Sigmoid colon (tissue), 7 donors: ENCODE measurements around the gene RAB20. TPM values are rescaled to one million over a fixed set of nuclear protein-coding genes. Genes with fewer than 3 reads are reported as not detected.

Experiments
- DNase-seq: peaks from one replicate; pipeline ENCODE4 v3.0.0-alpha.2; 2019
- H3K27ac ChIP-seq, 4 donors: fragments of 200-600 bp; sonication (generic); one replicate each; pipeline ENCODE4 v1.5.1; 2016 to 2019; ENCODE audit warnings: mild to moderate bottlenecking in 1 of 4
- H3K27me3 ChIP-seq, 3 donors: fragments of 200-600 bp; sonication (generic); one replicate each; pipeline ENCODE4 v1.5.1; 2019; ENCODE audit warnings: mild to moderate bottlenecking in 1 of 3
- H3K36me3 ChIP-seq, 4 donors: fragments of 200-600 bp; sonication (generic); one replicate each; pipeline ENCODE4 v1.5.1; 2016 to 2019
- H3K4me1 ChIP-seq, 4 donors: fragments of 200-600 bp; sonication (generic); one replicate each; pipeline ENCODE4 v1.5.1; 2017 to 2019
- H3K4me3 ChIP-seq, 4 donors: fragments of 200-600 bp; sonication (generic); one replicate each; pipeline ENCODE4 v1.5.1; 2017 to 2019; ENCODE audit warnings: mild to moderate bottlenecking in 2 of 4, moderate library complexity in 1 of 4
- H3K9me3 ChIP-seq, 4 donors: fragments of 200-600 bp in 3 of 4; sonication (generic) in 3 of 4; one replicate each; pipeline versions ENCODE4 v1.5.1 to v1.6.1; 2013 to 2019
- EP300 ChIP-seq, 4 donors: sonication (generic); formaldehyde crosslinking; IDR thresholded peaks; one replicate each; pipeline ENCODE4 v1.6.1; 2017; ENCODE audit warnings: antibody characterized with exemption in 4 of 4
- POLR2A ChIP-seq, 2 donors: fragments of 450-650 bp; IDR thresholded peaks; one replicate each; pipeline ENCODE4 v1.6.1; 2016; ENCODE audit warnings: antibody characterized with exemption in 2 of 2, mild to moderate bottlenecking in 2 of 2, moderate library complexity in 2 of 2
- POLR2AphosphoS5 ChIP-seq, 4 donors: sonication (generic); formaldehyde crosslinking; IDR thresholded peaks; one replicate each; pipeline ENCODE4 v1.6.1; 2017; ENCODE audit warnings: antibody characterized with exemption in 4 of 4
- WGBS, 2 donors: extraction: QIAGEN DNeasy Blood & Tissue Kit; methylation state at CpG; one replicate each; pipeline ENCODE4 v1.1.7; 2013; 5-methylcytosine and 5-hydroxymethylcytosine counted together
- intact Hi-C: fragments of 100-400 bp; cut with DNase I; formaldehyde crosslinking; loops from one replicate; pipeline ENCODE4 v1.15.1; 2023
- polyA plus RNA-seq, 3 donors: library from polyadenylated mRNA; stranded (reverse); fragments of 200-250 nt; gene quantifications; one replicate each; pipeline ENCODE4 v1.2.3, GENCODE V29; 2013
- total RNA-seq, 4 donors: library from RNA; depleted of rRNA; stranded (reverse); fragments of >200 nt; gene quantifications; one replicate each; pipeline ENCODE4 v1.1.0, GENCODE V29; 2016
- TF ChIP-seq, protein P1 (sequence below), 4 experiments: fragments of 450-650 bp in 3 of 4; fragments of 200-600 bp in 1 of 4; IDR thresholded peaks; one replicate each; pipeline ENCODE4 v1.5.1; 2016 to 2019; ENCODE audit warnings: antibody characterized with exemption in 4 of 4, mild to moderate bottlenecking in 3 of 4, moderate library complexity in 2 of 4
- donor health status: healthy with polysubstance abuse.
- donor health status: Bipolar disorder and iron deficiency.
- donor health status: healthy.

RAB20 gene
- total and polyA plus RNA-seq, 7 donors: 6.9 to 61.7 (median 21.3) TPM

GRCh38 chr13:110592665-110593064, 31.1 kb upstream of the RAB20 start:
- Histone ChIP-seq H3K27ac (no peak overlapping the region), H3K4me3 (no peak overlapping the region), H3K36me3 (no peaks in the 10 kb centered on the region), H3K27me3 (no peaks in the 10 kb centered on the region), H3K4me1 (peaks cover 0 to 13% (median 0%) of the 10 kb centered on the region in 4 donors), H3K9me3 (no peaks in the 10 kb centered on the region)
- 73 to 81% methylated on average over 2 of the region's 2 CpGs for WGBS, 2 donors
- intact Hi-C loops: loop anchor here (5.0 to 10.0 kb wide), 2 partner anchors 50 to 452 kb away; no protein-coding TSS in a partner anchor
- TF ChIP-seq, protein P1, sequence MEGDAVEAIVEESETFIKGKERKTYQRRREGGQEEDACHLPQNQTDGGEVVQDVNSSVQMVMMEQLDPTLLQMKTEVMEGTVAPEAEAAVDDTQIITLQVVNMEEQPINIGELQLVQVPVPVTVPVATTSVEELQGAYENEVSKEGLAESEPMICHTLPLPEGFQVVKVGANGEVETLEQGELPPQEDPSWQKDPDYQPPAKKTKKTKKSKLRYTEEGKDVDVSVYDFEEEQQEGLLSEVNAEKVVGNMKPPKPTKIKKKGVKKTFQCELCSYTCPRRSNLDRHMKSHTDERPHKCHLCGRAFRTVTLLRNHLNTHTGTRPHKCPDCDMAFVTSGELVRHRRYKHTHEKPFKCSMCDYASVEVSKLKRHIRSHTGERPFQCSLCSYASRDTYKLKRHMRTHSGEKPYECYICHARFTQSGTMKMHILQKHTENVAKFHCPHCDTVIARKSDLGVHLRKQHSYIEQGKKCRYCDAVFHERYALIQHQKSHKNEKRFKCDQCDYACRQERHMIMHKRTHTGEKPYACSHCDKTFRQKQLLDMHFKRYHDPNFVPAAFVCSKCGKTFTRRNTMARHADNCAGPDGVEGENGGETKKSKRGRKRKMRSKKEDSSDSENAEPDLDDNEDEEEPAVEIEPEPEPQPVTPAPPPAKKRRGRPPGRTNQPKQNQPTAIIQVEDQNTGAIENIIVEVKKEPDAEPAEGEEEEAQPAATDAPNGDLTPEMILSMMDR (IDR thresholded peaks at IDR 0.05): no peak
- no peak for TF ChIP-seq POLR2AphosphoS5 (IDR thresholded peaks at IDR 0.05)
- TF ChIP-seq POLR2A (IDR thresholded peaks at IDR 0.05): no peak
- no peak for TF ChIP-seq EP300 (IDR thresholded peaks at IDR 0.05)
- DNase-seq: no peak

DNA sequence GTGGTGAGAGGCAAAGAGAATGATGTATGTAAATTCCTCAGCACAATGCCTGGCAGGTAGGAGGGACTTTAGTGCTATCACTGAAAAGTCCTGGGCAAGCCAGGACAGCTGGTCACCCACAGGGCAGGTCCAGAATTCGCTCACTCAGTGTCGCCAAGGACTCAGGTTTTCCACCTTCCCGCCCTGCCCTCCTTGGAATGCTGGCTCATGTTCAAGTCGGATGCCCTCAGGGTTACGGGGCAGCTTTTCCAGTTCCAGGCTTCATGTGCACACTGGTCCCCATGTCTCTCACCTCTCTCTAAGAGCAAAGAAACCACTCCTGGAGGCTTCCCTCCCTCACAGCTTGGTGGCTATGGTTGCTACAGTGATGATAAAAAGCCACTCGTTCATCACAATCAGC, 29.1 kb upstream of the RAB20 start:
- Histone ChIP-seq H3K27ac (no peak overlapping the region), H3K4me1 (peaks cover 0 to 13% (median 0%) of the 10 kb centered on the region in 4 donors), H3K4me3 (no peak overlapping the region), H3K36me3 (no peaks in the 10 kb centered on the region), H3K9me3 (no peaks in the 10 kb centered on the region), H3K27me3 (no peaks in the 10 kb centered on the region)
- DNase-seq: no peak
- intact Hi-C loops: loop anchor here (5.0 to 10.0 kb wide), 2 partner anchors 52 to 454 kb away; no protein-coding TSS in a partner anchor
- WGBS, 2 donors: 78 to 88% methylated on average over 6 of the region's 6 CpGs
- TF ChIP-seq EP300 (IDR thresholded peaks at IDR 0.05) (no peak), POLR2A (IDR thresholded peaks at IDR 0.05) (no peak), POLR2AphosphoS5 (IDR thresholded peaks at IDR 0.05) (no peak)
- TF ChIP-seq, protein P1 (IDR thresholded peaks at IDR 0.05): no peak

DNA sequence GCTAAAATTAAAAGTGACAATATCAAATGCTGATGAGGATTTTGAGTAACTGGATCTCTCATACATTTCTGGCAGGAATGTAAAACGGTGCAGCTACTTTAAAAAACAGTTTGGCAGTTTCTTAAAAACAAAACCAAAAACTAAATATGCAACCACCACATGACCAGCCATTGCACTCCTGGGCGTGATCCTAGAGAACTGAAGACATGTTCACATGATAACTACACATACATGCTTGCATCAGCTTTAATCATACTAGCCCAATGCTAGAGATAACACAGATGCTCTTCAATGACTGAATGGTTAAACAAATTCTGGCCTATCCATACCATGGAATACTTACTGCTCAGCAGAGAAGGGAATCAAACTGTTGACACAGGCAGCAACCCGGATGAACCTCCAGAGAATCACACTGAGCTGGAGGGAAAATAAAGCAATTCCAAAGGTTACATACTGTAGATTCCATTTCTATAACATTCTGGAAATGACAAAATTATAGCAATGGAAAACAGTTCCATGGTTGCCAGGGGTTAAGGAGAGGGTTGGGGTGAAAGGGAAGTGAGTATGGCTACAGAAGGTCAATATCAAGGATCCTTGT, 28.4 kb upstream of the RAB20 start:
- Histone ChIP-seq H3K36me3 (no peaks in the 10 kb centered on the region), H3K27ac (no peak overlapping the region), H3K4me1 (peaks cover 0 to 13% (median 0%) of the 10 kb centered on the region in 4 donors), H3K9me3 (no peaks in the 10 kb centered on the region), H3K27me3 (no peaks in the 10 kb centered on the region), H3K4me3 (no peak overlapping the region)
- DNase-seq: no peak
- TF ChIP-seq, protein P1 (IDR thresholded peaks at IDR 0.05): no peak
- TF ChIP-seq EP300 (IDR thresholded peaks at IDR 0.05): no peak
- TF ChIP-seq POLR2AphosphoS5 (IDR thresholded peaks at IDR 0.05): no peak
- TF ChIP-seq POLR2A (IDR thresholded peaks at IDR 0.05): no peak
- intact Hi-C loops: loop anchor here (5.0 to 10.0 kb wide), 2 partner anchors 52 to 455 kb away; no protein-coding TSS in a partner anchor
- WGBS, 2 donors: 52 to 67% methylated on average over 3 of the region's 3 CpGs

DNA sequence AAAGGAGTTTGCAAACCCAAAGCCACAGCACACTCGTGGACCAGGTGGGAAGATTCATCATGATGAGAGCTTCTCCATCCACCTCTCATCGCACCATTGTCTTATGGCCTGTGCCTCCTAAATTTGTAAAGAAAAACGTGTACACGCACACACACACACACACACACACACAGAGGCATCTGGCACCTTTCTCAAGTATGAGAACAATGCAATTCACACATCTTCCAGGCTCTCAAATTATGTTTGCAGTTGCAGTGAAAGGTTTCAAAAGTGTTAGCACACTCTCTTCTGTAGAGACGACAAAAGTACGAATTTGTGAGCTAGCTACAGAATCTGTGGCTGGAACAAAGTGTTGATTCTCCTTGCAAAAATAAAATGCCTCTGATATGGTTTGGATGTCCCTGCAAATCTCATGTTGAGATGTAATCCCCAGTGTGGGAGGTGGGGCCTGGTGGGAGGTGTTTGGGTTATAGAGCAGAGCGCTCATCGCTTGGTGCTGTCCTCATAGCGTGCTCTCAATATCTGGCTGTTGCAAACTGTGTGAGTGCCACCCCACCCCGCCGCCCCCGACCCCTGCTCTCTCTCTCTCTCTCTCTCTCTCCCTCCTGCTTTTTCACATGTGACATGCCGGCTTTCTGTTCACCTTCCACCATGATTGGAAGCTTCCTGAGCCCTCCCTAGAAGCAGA, 21.8 kb upstream of the RAB20 start:
- intact Hi-C loops: no loop called here
- 89 to 90% methylated on average over 13 of the region's 13 CpGs for WGBS, 2 donors
- H3K27ac ChIP-seq: no peak overlapping the region
- no peak for DNase-seq
- H3K27me3 ChIP-seq: no peaks in the 10 kb centered on the region
- no peaks in the 10 kb centered on the region for H3K36me3 ChIP-seq
- H3K9me3 ChIP-seq: no peaks in the 10 kb centered on the region
- H3K4me3 ChIP-seq: no peak overlapping the region
- TF ChIP-seq, protein P1 (IDR thresholded peaks at IDR 0.05): no peak
- no peak for TF ChIP-seq EP300 (IDR thresholded peaks at IDR 0.05)
- no peak for TF ChIP-seq POLR2A (IDR thresholded peaks at IDR 0.05)
- TF ChIP-seq POLR2AphosphoS5 (IDR thresholded peaks at IDR 0.05): no peak
- no peaks in the 10 kb centered on the region for H3K4me1 ChIP-seq
